DMS153 treated with DMSO at 0.1 percent for 48 hours (cell line): ENCODE measurements around the gene IGSF9B.

Experiments
- DNase-seq: peaks from one replicate; lab custom pipeline; 2025; ENCODE audit not compliant: unreplicated experiment; lab: John Stamatoyannopoulos, UW

Gene IGSF9B

GRCh38 chr11:133983660-133984316 is 27.0 kb upstream of the IGSF9B start:
- no peak for DNase-seq

GRCh38 chr11:133982876-133983275 is 26.1 kb upstream of the IGSF9B start:
- DNase-seq, result peak; percentile 25

- no peak for DNase-seq
These were observed 25.4 kb upstream of the IGSF9B start for GRCh38 chr11:133982151-133982550.

GRCh38 chr11:133981156-133981555 is 24.4 kb upstream of the IGSF9B start:
- no peak for DNase-seq

GRCh38 chr11:133980665-133981064 is 23.9 kb upstream of the IGSF9B start:
- DNase-seq, result no peak

GRCh38 chr11:133978794-133979193 is 22.0 kb upstream of the IGSF9B start:
- DNase-seq, result no peak

GRCh38 chr11:133977067-133977677 is 20.4 kb upstream of the IGSF9B start:
- no peak for DNase-seq

- no peak for DNase-seq
These were observed 18.7 kb upstream of the IGSF9B start for GRCh38 chr11:133975488-133975849.

- no peak for DNase-seq
These were observed 18.2 kb upstream of the IGSF9B start for GRCh38 chr11:133974836-133975487.

GRCh38 chr11:133971881-133972280 is 15.1 kb upstream of the IGSF9B start:
- DNase-seq, result no peak

- no peak for DNase-seq
These were observed 12.3 kb upstream of the IGSF9B start for GRCh38 chr11:133969112-133969511.

GRCh38 chr11:133968300-133968699 is 11.5 kb upstream of the IGSF9B start:
- DNase-seq, result no peak

- DNase-seq, result no peak
These were observed 11.0 kb upstream of the IGSF9B start for GRCh38 chr11:133967599-133968238.

- DNase-seq, result no peak
These were observed 10.3 kb upstream of the IGSF9B start for GRCh38 chr11:133966921-133967598.

- DNase-seq, result no peak
These were observed 9.4 kb upstream of the IGSF9B start for GRCh38 chr11:133966172-133966651.

- no peak for DNase-seq
These were observed 8.3 kb upstream of the IGSF9B start for GRCh38 chr11:133965031-133965601.

- DNase-seq, result no peak
These were observed 7.6 kb upstream of the IGSF9B start for GRCh38 chr11:133964356-133964755.

- no peak for DNase-seq
These were observed 5.1 kb upstream of the IGSF9B start for GRCh38 chr11:133961890-133962289.

- peak; percentile 23 for DNase-seq
These were observed 1.1 kb upstream of the IGSF9B start for GRCh38 chr11:133957900-133958299.

- no peak for DNase-seq
These were observed 785 bp downstream of the IGSF9B start for GRCh38 chr11:133955945-133956421.
